ENCODE measurements around the gene PWWP2B. TPM values are rescaled to one million over a fixed set of nuclear protein-coding genes. Genes with fewer than 3 reads are reported as not detected.

Gene PWWP2B
- total RNA-seq, 1 donor from 2014 or later, result 25.2 TPM

DNA sequence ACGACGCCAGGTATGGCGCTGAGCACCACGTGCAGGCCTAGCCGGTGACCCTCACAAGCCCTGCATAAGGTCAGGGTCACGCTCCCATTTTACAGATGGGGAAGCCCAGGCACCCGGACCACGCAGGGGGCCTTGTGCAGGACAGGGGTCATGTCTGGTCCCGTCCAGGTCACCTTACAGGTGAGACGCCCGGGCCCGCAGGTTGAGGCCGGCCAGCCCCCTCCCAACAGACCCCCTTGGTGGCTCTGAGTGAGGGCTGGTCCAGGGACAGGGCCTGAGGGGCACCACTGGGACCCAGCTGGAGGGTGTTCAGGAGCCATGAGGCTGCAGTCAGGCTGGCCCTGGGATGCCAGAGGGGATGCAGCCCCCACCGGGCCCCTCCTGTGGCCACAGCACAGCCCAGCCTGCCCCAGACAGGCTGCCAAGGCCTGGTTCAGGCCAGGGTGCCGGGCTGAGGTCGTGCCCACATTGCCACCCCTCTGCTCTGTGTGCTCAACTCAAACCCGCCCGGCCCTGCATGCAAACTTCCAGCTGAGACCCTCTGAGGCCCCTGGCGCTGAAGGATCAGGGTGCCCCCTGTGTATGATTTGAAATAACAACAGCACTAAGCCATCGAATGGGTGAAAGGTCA is 69.0 kb downstream of the PWWP2B start:
- H3K4me3 ChIP-seq, result no peak overlapping the region
- no peaks in the 10 kb centered on the region for H3K27me3 ChIP-seq (ENCODE audit: low read depth)
- intact Hi-C loops (cut with DNase I), result no loop called here
- ATAC-seq, result no peak
- no peaks in the 10 kb centered on the region for H3K36me3 ChIP-seq
- H3K4me1 ChIP-seq, result peaks cover 39% of the 10 kb centered on the region
- no peaks in the 10 kb centered on the region for H3K9me3 ChIP-seq
- DNase-seq, result peak; percentile 42
- H3K27ac ChIP-seq, result peak overlapping the region; percentile 80
- TF ChIP-seq, protein P1, sequence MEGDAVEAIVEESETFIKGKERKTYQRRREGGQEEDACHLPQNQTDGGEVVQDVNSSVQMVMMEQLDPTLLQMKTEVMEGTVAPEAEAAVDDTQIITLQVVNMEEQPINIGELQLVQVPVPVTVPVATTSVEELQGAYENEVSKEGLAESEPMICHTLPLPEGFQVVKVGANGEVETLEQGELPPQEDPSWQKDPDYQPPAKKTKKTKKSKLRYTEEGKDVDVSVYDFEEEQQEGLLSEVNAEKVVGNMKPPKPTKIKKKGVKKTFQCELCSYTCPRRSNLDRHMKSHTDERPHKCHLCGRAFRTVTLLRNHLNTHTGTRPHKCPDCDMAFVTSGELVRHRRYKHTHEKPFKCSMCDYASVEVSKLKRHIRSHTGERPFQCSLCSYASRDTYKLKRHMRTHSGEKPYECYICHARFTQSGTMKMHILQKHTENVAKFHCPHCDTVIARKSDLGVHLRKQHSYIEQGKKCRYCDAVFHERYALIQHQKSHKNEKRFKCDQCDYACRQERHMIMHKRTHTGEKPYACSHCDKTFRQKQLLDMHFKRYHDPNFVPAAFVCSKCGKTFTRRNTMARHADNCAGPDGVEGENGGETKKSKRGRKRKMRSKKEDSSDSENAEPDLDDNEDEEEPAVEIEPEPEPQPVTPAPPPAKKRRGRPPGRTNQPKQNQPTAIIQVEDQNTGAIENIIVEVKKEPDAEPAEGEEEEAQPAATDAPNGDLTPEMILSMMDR (IDR thresholded peaks at IDR 0.05), result no peak

DNA sequence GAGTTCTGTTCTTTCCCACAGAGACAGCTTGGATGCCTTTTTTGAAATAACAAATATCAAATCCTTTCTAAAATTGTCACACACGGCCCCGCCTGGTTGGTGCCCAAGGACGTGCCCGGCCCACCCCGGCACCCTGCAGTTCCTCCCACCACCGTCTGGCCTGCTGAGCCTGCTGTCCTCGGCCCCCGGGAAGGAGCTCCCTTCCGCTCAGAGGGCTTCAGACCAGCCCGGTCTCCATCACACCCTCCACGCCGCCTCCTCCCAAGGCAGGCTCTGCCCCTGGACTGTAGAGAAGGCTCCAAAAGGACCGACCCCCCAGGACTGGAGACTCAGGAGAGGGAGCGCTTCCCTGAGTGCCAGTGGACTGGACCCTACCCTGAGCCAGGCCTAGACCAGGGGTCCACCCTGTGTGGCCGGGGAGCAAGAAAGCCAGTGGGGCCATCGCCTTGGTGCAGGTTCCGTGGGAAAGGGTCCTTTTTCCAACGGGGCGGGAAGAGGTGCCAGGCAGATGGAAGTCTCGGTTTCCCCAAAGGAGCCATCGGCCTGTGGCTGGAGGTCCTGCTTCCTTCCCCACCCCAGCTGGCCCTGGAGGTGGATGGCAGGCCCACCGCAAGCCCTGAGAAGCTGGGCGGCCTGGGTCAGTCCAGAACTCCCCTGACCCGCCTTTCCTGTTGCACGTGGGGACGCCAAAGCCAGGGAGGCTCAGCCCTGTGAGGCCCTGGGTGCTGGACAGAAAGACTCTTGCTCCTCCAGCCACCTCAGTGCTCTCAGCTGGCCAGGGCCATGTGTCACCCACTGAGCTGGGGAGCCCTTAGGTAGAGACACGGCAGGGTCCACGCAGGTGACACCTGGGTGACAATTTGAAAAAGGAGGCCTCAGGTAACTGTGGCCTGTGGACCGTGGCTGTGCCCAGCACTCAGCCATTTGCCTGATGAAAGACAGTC is 69.8 kb downstream of the PWWP2B start:
- TF ChIP-seq, protein P1 (IDR thresholded peaks at IDR 0.05), result no peak
- Histone ChIP-seq H3K27me3 (ENCODE audit: low read depth) (no peaks in the 10 kb centered on the region), H3K4me1 (peaks cover 39% of the 10 kb centered on the region), H3K27ac (peak overlapping the region; percentile 67), H3K4me3 (no peak overlapping the region), H3K9me3 (no peaks in the 10 kb centered on the region), H3K36me3 (no peaks in the 10 kb centered on the region)
- DNase-seq (peak; percentile 44), ATAC-seq (no peak)
- intact Hi-C loops (cut with DNase I), result no loop called here

Other genes with a start within 250 kb of the PWWP2B start
- gene DPYSL4, start 210.3 kb upstream of the PWWP2B start, total RNA-seq, result 2.1 TPM
- gene STK32C, start 89.2 kb upstream of the PWWP2B start, total RNA-seq, result 14.1 TPM
- 15.5 TPM for gene LRRC27, start 65.0 kb upstream of the PWWP2B start, total RNA-seq
- 34.1 TPM for gene INPP5A, start 140.6 kb downstream of the PWWP2B start, total RNA-seq